RCC 7860 (cell line): ENCODE results near the gene PRKRA.
"Not testable (repeated sequence)": the region's sequence is repeated elsewhere in the genome, so short reads cannot be mapped to it uniquely, and the experiment has no call there.

ENCODE experiments used
- DNase-seq: peaks from one replicate; pipeline ENCODE4 v3.0.0-alpha.2; 2015; ENCODE audit warnings: low spot score
- FAIRE-seq: peaks from 2 replicates; lab custom pipeline; 2012; peaks lifted over from hg19 to GRCh38; lab: Jason Lieb, UNC

Gene PRKRA

GRCh38 chr2:178469219-178469849, 18.4 kb upstream of the PRKRA start:
- DNase-seq: no peak
- FAIRE-seq: no peak

- no peak for FAIRE-seq
- no peak for DNase-seq
Measured at GRCh38 chr2:178457390-178457886, 6.5 kb upstream of the PRKRA start.

GRCh38 chr2:178455947-178456346, 5.0 kb upstream of the PRKRA start:
- no peak for FAIRE-seq
- DNase-seq: no peak

GRCh38 chr2:178452870-178453269, 1.9 kb upstream of the PRKRA start:
- no peak for DNase-seq
- no peak for FAIRE-seq

- FAIRE-seq (no peak), DNase-seq (no peak)
Measured at GRCh38 chr2:178452334-178452733, 1.4 kb upstream of the PRKRA start.

GRCh38 chr2:178450524-178450773, 526 bp downstream of the PRKRA start:
- FAIRE-seq: no peak
- no peak for DNase-seq

- FAIRE-seq: no peak
- no peak for DNase-seq
Measured at GRCh38 chr2:178449700-178450523, 1.1 kb downstream of the PRKRA start.

- no peak for FAIRE-seq
Measured at GRCh38 chr2:178448968-178449661, 1.9 kb downstream of the PRKRA start.

GRCh38 chr2:178441426-178441825, 9.5 kb downstream of the PRKRA start:
- DNase-seq (no peak), FAIRE-seq (no peak)

More at GRCh38 chr2:178448968-178449661, 1.9 kb downstream of the PRKRA start:
- no peak for DNase-seq

GRCh38 chr2:178436662-178437061, 14.3 kb downstream of the PRKRA start:
- DNase-seq (no peak), FAIRE-seq (no peak)

- DNase-seq (no peak), FAIRE-seq (no peak)
Measured at GRCh38 chr2:178429336-178429735, 21.6 kb downstream of the PRKRA start.

GRCh38 chr2:178428396-178428806, 22.6 kb downstream of the PRKRA start:
- DNase-seq (no peak), FAIRE-seq (no peak)

- FAIRE-seq: no peak
- DNase-seq: no peak
Measured at GRCh38 chr2:178427458-178427857, 23.5 kb downstream of the PRKRA start.

GRCh38 chr2:178426388-178426787, 24.6 kb downstream of the PRKRA start:
- FAIRE-seq (no peak), DNase-seq (no peak)

- DNase-seq: no peak
- FAIRE-seq: no peak
Measured at GRCh38 chr2:178425255-178425827, 25.6 kb downstream of the PRKRA start.

- FAIRE-seq, DNase-seq: not testable (repeated sequence)
Measured at GRCh38 chr2:178423746-178424145, 27.2 kb downstream of the PRKRA start.

- FAIRE-seq (no peak), DNase-seq (no peak)
Measured at GRCh38 chr2:178422097-178422496, 28.9 kb downstream of the PRKRA start.

- FAIRE-seq (no peak), DNase-seq (no peak)
Measured at GRCh38 chr2:178420463-178420999, 30.4 kb downstream of the PRKRA start.

- FAIRE-seq (no peak), DNase-seq (no peak)
Measured at GRCh38 chr2:178419123-178419522, 31.9 kb downstream of the PRKRA start.

GRCh38 chr2:178418426-178418825, 32.5 kb downstream of the PRKRA start:
- DNase-seq (no peak), FAIRE-seq (no peak)

GRCh38 chr2:178417916-178418315, 33.1 kb downstream of the PRKRA start:
- FAIRE-seq: no peak
- DNase-seq: no peak
